ENCODE measurements around the gene RIPOR1. TPM values are rescaled to one million over a fixed set of nuclear protein-coding genes. Genes with fewer than 3 reads are reported as not detected.

RIPOR1 gene
- total and polyA plus RNA-seq, 2 of the 4 experiments (the other 2 are of a cell fraction) = 9.5 to 41.3 TPM

- Histone ChIP-seq H2AK9ac (replicated peaks; ENCODE audit: low read depth, low read length, poor library complexity) (no peak overlapping the region), H3K79me1 (ENCODE audit: low read depth in 1 of 2, low read length in 2 of 2) (no peaks in the 10 kb centered on the region), H4K8ac (ENCODE audit: low read depth in 2 of 2, low read length in 2 of 2) (peak overlapping the region in 1 of 2 experiments; percentile 30; a peak in 1 of 4 replicates), H3K4me1 (ENCODE audit: control insufficient read depth, insufficient read depth, low read length) (peaks cover 6% of the 10 kb centered on the region), H3K27ac (ENCODE audit: insufficient read depth, low read length) (peak overlapping the region; percentile 15; the same call in 1 of the 2 replicates), H2BK120ac (ENCODE audit: low read depth, low read length) (peak overlapping the region; percentile 11; the same call in 1 of the 2 replicates), H3K4ac (ENCODE audit: low read depth, low read length) (peak overlapping the region; percentile 51), H3K36me3 (ENCODE audit: control insufficient read depth, insufficient read depth, low read length) (no peaks in the 10 kb centered on the region), H2BK5ac (ENCODE audit: low read depth, low read length, poor library complexity, severe bottlenecking) (no peak overlapping the region), H3K18ac (ENCODE audit: low read depth, low read length) (no peak overlapping the region), H3K4me3 (ENCODE audit: insufficient read depth, low read depth, low read length) (no peak overlapping the region), H2BK15ac (ENCODE audit: low read depth, low read length) (peak overlapping the region; percentile 14; the same call in 1 of the 3 replicates), H4K91ac (ENCODE audit: insufficient read depth, low read depth, low read length) (no peak overlapping the region), H2AK5ac (ENCODE audit: low read depth, low read length) (peak overlapping the region; percentile 74), H3K56ac (ENCODE audit: extremely low read depth, insufficient read depth, low read length) (no peak overlapping the region), H3K9ac (ENCODE audit: low read depth, low read length) (no peak overlapping the region), H2AFZ (replicated peaks; ENCODE audit: low read length, poor library complexity) (peak overlapping the region; percentile 49), H3K14ac (replicated peaks; ENCODE audit: low read depth, low read length) (0 out of 2 replicates have a peak overlapping the region, but pooled peaks have one; percentile 26), H4K20me1 (ENCODE audit: insufficient read depth, low read length) (peaks cover 3% of the 10 kb centered on the region; the same call in 1 of the 2 replicates), H3K4me2 (ENCODE audit: low read depth, low read length) (peak overlapping the region; percentile 50), H3K23ac (ENCODE audit: low read depth, low read length) (no peak overlapping the region), H3K9me1 (ENCODE audit: insufficient read depth, low read length) (peaks cover 4% of the 10 kb centered on the region; the same call in 1 of the 2 replicates), H3K27me3 (ENCODE audit: control insufficient read depth, insufficient read depth, low read length) (no peaks in the 10 kb centered on the region), H2BK20ac (ENCODE audit: low read depth, low read length) (no peak overlapping the region), H3K9me3 (ENCODE audit: control insufficient read depth, insufficient read depth, low read length) (no peaks in the 10 kb centered on the region), H4K5ac (ENCODE audit: low read depth, low read length) (no peak overlapping the region; the same call in 1 of the 2 replicates)
- in situ Hi-C loops (cut with MboI; ENCODE audit: low sequenced_read_pairs) = no loop called here
- peak; percentile 73 for DNase-seq
- BruUV-seq (replicated peaks) = no TSS peak
- dilution Hi-C loops (cut with HindIII; ENCODE audit: low sequenced_read_pairs, unreplicated experiment) = no loop called here
- 41% methylated on average over 3 of the region's 12 CpGs; no CpG with 5 or more reads in 1 of the 2 experiments for WGBS, 2 experiments (ENCODE audit: extremely low coverage in 2 of 2, insufficient read length in 1 of 2)
- ATAC-seq (ENCODE audit: low read depth) = peak; percentile 6; the same call in 1 of the 2 replicates
- ChIA-PET POLR2A (ENCODE audit: unreplicated experiment) (no interaction called here), CTCF (interaction anchor here (1.0 kb wide), 1 partner anchor 22 kb away, joined by 4 read pairs; no protein-coding TSS in a partner anchor)
- intact Hi-C loops (cut with micrococcal nuclease) = no loop called here
- TF ChIP-seq BHLHE40 (IDR thresholded peaks at IDR 0.05; ENCODE audit: low read depth, low read length) = no peak
- no peak for TF ChIP-seq MAZ (IDR thresholded peaks at IDR 0.05; ENCODE audit: borderline replicate concordance, low read depth, low read length)
- no peak for TF ChIP-seq RCOR1 (IDR thresholded peaks at IDR 0.05; ENCODE audit: insufficient replicate concordance, low read length)
- no peak for TF ChIP-seq RAD21 (IDR thresholded peaks at IDR 0.05; ENCODE audit: low read length)
- TF ChIP-seq NFE2L2 (IDR thresholded peaks at IDR 0.05; ENCODE audit: low read depth, low read length) = no peak
- TF ChIP-seq RFX5 (IDR thresholded peaks at IDR 0.05; ENCODE audit: low read depth, low read length) = no peak
- 0 out of 2 replicates have a peak, but pooled peaks have one; percentile 21 for TF ChIP-seq FOS (IDR thresholded peaks at IDR 0.05; ENCODE audit: low read depth, low read length)
- TF ChIP-seq ELK1 (IDR thresholded peaks at IDR 0.05; ENCODE audit: borderline replicate concordance, low read depth, low read length) = no peak
- TF ChIP-seq SMC3 (IDR thresholded peaks at IDR 0.05; ENCODE audit: low read depth, low read length) = no peak
- no peak for TF ChIP-seq POLR2A (IDR thresholded peaks at IDR 0.05; ENCODE audit: low read depth, low read length)
- no peak for TF ChIP-seq CTCF (conservative IDR thresholded peaks at IDR 0.05; ENCODE audit: low read depth, low read length)
- TF ChIP-seq MAFK (IDR thresholded peaks at IDR 0.05; ENCODE audit: low read depth, low read length) = peak; percentile 58
- no peak for TF ChIP-seq USF2 (IDR thresholded peaks at IDR 0.05; ENCODE audit: low read depth, low read length)
- no peak for TF ChIP-seq CHD1 (IDR thresholded peaks at IDR 0.05; ENCODE audit: low read depth, low read length)
These were observed 12.1 kb upstream of the RIPOR1 start for GRCh38 chr16:67516296-67517154.

Data from IMR-90 (cell line).